ENCODE measurements around the gene RBM47. TPM values are rescaled to one million over a fixed set of nuclear protein-coding genes. Genes with fewer than 3 reads are reported as not detected.

Gene RBM47
- total and polyA plus RNA-seq, 7 experiments from 2014 or later = 0.17 to 47.2 (median 1.9) TPM

GRCh38 chr4:40500781-40501180, 128.9 kb downstream of the RBM47 start:
- Histone ChIP-seq H3K36me3 (ENCODE audit: control insufficient read depth in 2 of 3, insufficient read depth in 3 of 3, low read length in 3 of 3) (no peaks in the 10 kb centered on the region), H3K4me1 (ENCODE audit: control insufficient read depth in 2 of 2, insufficient read depth in 2 of 2, low read length in 2 of 2) (peaks cover 0 to 10% of the 10 kb centered on the region in 2 donors), H3K27ac (ENCODE audit: low read depth, low read length) (no peak overlapping the region), H3K4me3 (ENCODE audit: low read length) (no peak overlapping the region), H3K9me3 (ENCODE audit: control insufficient read depth in 2 of 3, low read length in 3 of 3) (no peaks in the 10 kb centered on the region), H3K27me3 (ENCODE audit: control insufficient read depth in 2 of 2, insufficient read depth in 2 of 2, low read length in 2 of 2) (no peaks in the 10 kb centered on the region)
- H3K27ac Mint-ChIP-seq = peak overlapping the region in 1 of 9 donors; percentile 35
- H3K4me1 Mint-ChIP-seq = peaks cover 10 to 20% (median 18%) of the 10 kb centered on the region in 7 donors
- H3K27me3 Mint-ChIP-seq = no peaks in the 10 kb centered on the region
- CTCF ChIA-PET = no interaction called here
- ATAC-seq (no peak), DNase-seq (no peak)
- POLR2A ChIA-PET = no interaction called here
- peaks cover 0 to 10% (median 0%) of the 10 kb centered on the region in 5 donors for H3K36me3 Mint-ChIP-seq
- no peak overlapping the region for H3K4me3 Mint-ChIP-seq
- intact Hi-C loops (cut with micrococcal nuclease) = no loop called here
- H3K9me3 Mint-ChIP-seq = peaks cover 0 to 1% (median 0%) of the 10 kb centered on the region in 11 donors

DNA sequence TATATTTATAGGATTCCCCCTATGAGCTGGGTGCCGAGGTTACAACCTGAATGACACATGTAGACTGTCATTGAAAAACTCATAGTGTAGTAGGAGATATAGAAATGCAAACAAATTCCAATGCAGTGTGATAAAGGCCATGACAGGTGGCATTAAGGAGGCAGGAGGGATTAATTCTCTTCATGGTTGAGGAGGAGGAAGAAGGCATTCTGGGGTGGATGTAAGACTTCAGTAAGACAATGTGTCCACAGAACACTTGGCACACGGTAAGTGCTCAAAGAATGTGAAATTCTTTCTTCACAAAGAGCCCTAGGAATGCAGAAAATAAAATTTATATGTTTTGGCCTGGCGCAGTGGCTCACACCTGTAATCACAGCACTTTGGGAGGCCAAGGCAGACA, 136.5 kb downstream of the RBM47 start:
- DNase-seq = no peak
- Mint-ChIP-seq H3K36me3 (no peaks in the 10 kb centered on the region), H3K27ac (no peak overlapping the region), H3K4me3 (no peak overlapping the region), H3K27me3 (peaks cover 0 to 11% (median 0%) of the 10 kb centered on the region in 5 donors), H3K4me1 (peaks cover 0 to 7% (median 0%) of the 10 kb centered on the region in 7 donors), H3K9me3 (no peaks in the 10 kb centered on the region)
- no peak overlapping the region for H3K4me3 ChIP-seq (ENCODE audit: low read length)
- no peaks in the 10 kb centered on the region for H3K4me1 ChIP-seq (ENCODE audit: control insufficient read depth in 2 of 2, insufficient read depth in 2 of 2, low read length in 2 of 2)
- POLR2A ChIA-PET = no interaction called here
- intact Hi-C loops (cut with micrococcal nuclease) = no loop called here
- ATAC-seq = no peak
- H3K27me3 ChIP-seq (ENCODE audit: control insufficient read depth in 2 of 2, insufficient read depth in 2 of 2, low read length in 2 of 2) = no peaks in the 10 kb centered on the region
- H3K36me3 ChIP-seq (ENCODE audit: control insufficient read depth in 2 of 3, insufficient read depth in 3 of 3, low read length in 3 of 3) = no peaks in the 10 kb centered on the region
- no peak overlapping the region for H3K27ac ChIP-seq (ENCODE audit: low read depth, low read length)
- no peaks in the 10 kb centered on the region for H3K9me3 ChIP-seq (ENCODE audit: control insufficient read depth in 2 of 3, low read length in 3 of 3)
- CTCF ChIA-PET = no interaction called here

- no peaks in the 10 kb centered on the region for H3K9me3 ChIP-seq (ENCODE audit: control insufficient read depth in 2 of 3, low read length in 3 of 3)
- no peaks in the 10 kb centered on the region for H3K9me3 Mint-ChIP-seq
- no peak overlapping the region for H3K27ac Mint-ChIP-seq
- peak overlapping the region in 1 of 10 donors; percentile 5 for H3K4me3 Mint-ChIP-seq
- H3K4me1 ChIP-seq (ENCODE audit: control insufficient read depth in 2 of 2, insufficient read depth in 2 of 2, low read length in 2 of 2) = no peaks in the 10 kb centered on the region
- ChIA-PET POLR2A (no interaction called here), CTCF (no interaction called here)
- no peak for ATAC-seq
- H3K4me3 ChIP-seq (ENCODE audit: low read length) = no peak overlapping the region
- H3K27me3 Mint-ChIP-seq = peaks cover 0 to 11% (median 0%) of the 10 kb centered on the region in 5 donors
- no peaks in the 10 kb centered on the region for H3K36me3 ChIP-seq (ENCODE audit: control insufficient read depth in 2 of 3, insufficient read depth in 3 of 3, low read length in 3 of 3)
- intact Hi-C loops (cut with micrococcal nuclease) = no loop called here
- peaks cover 0 to 7% (median 0%) of the 10 kb centered on the region in 7 donors for H3K4me1 Mint-ChIP-seq
- no peaks in the 10 kb centered on the region for H3K27me3 ChIP-seq (ENCODE audit: control insufficient read depth in 2 of 2, insufficient read depth in 2 of 2, low read length in 2 of 2)
- DNase-seq = no peak
- H3K27ac ChIP-seq (ENCODE audit: low read depth, low read length) = no peak overlapping the region
- no peaks in the 10 kb centered on the region for H3K36me3 Mint-ChIP-seq
Measured at GRCh38 chr4:40492691-40493090, 137.0 kb downstream of the RBM47 start.

GRCh38 chr4:40490481-40490880, 139.2 kb downstream of the RBM47 start:
- H3K4me3 ChIP-seq (ENCODE audit: low read length) = no peak overlapping the region
- Mint-ChIP-seq H3K4me1 (peaks cover 0 to 6% (median 0%) of the 10 kb centered on the region in 7 donors), H3K27me3 (peaks cover 0 to 11% (median 0%) of the 10 kb centered on the region in 5 donors), H3K9me3 (peaks cover 0 to 8% (median 0%) of the 10 kb centered on the region in 11 donors), H3K36me3 (peaks cover 0 to 9% (median 0%) of the 10 kb centered on the region in 5 donors), H3K4me3 (no peak overlapping the region), H3K27ac (no peak overlapping the region)
- POLR2A ChIA-PET = no interaction called here
- CTCF ChIA-PET = no interaction called here
- ATAC-seq = no peak
- H3K27ac ChIP-seq (ENCODE audit: low read depth, low read length) = no peak overlapping the region
- no peak for DNase-seq
- H3K9me3 ChIP-seq (ENCODE audit: control insufficient read depth in 2 of 3, low read length in 3 of 3) = no peaks in the 10 kb centered on the region
- no peaks in the 10 kb centered on the region for H3K27me3 ChIP-seq (ENCODE audit: control insufficient read depth in 2 of 2, insufficient read depth in 2 of 2, low read length in 2 of 2)
- H3K4me1 ChIP-seq (ENCODE audit: control insufficient read depth in 2 of 2, insufficient read depth in 2 of 2, low read length in 2 of 2) = no peaks in the 10 kb centered on the region
- intact Hi-C loops (cut with micrococcal nuclease) = no loop called here
- no peaks in the 10 kb centered on the region for H3K36me3 ChIP-seq (ENCODE audit: control insufficient read depth in 2 of 3, insufficient read depth in 3 of 3, low read length in 3 of 3)

DNA sequence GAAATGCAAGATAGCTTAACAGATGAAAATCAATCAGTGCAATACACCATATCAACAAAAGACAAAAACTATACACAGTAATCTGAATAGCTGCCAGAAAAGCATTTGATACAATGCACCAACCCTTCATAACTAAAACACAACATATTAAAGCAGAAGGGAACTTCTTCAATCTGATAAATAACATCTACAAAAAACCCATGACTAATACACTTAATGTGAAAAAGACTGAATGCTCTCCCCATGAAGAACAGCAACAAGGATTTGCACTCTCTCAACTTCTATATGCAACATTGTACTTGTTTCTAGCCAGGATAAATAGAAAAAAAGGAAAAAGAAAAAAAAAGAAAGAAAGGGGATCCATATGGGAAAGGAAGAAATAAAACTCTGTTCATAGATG, 139.7 kb downstream of the RBM47 start:
- ChIA-PET POLR2A (no interaction called here), CTCF (no interaction called here)
- H3K4me3 Mint-ChIP-seq = no peak overlapping the region
- Histone ChIP-seq H3K4me3 (ENCODE audit: low read length) (no peak overlapping the region), H3K27me3 (ENCODE audit: control insufficient read depth in 2 of 2, insufficient read depth in 2 of 2, low read length in 2 of 2) (no peaks in the 10 kb centered on the region), H3K36me3 (ENCODE audit: control insufficient read depth in 2 of 3, insufficient read depth in 3 of 3, low read length in 3 of 3) (no peaks in the 10 kb centered on the region), H3K27ac (ENCODE audit: low read depth, low read length) (no peak overlapping the region), H3K9me3 (ENCODE audit: control insufficient read depth in 2 of 3, low read length in 3 of 3) (no peaks in the 10 kb centered on the region), H3K4me1 (ENCODE audit: control insufficient read depth in 2 of 2, insufficient read depth in 2 of 2, low read length in 2 of 2) (no peaks in the 10 kb centered on the region)
- DNase-seq = no peak
- peaks cover 0 to 11% (median 0%) of the 10 kb centered on the region in 5 donors for H3K27me3 Mint-ChIP-seq
- no peak overlapping the region for H3K27ac Mint-ChIP-seq
- H3K9me3 Mint-ChIP-seq = peaks cover 0 to 8% (median 0%) of the 10 kb centered on the region in 11 donors
- no peak for ATAC-seq
- peaks cover 0 to 6% (median 0%) of the 10 kb centered on the region in 7 donors for H3K4me1 Mint-ChIP-seq
- peaks cover 0 to 14% (median 0%) of the 10 kb centered on the region in 5 donors for H3K36me3 Mint-ChIP-seq
- intact Hi-C loops (cut with micrococcal nuclease) = no loop called here

DNA sequence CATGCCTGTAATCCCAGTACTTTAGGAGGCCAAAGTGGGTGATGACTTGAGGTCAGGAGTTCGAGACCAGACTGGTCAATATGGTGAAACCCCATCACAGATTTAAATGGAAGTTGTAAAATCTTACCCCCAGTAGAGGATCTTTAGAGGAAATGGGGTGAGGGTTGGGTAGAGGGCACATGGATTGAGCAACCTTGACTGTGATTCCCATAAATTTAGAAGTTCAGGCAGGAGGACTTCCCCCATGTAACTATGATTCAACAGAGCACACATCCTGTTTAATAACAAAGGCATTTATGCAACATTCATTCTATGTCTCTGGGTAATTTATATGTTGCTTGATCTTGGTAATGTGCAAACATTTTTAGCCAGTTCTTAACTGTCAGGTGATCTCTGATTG, 143.1 kb downstream of the RBM47 start:
- H3K4me1 ChIP-seq (ENCODE audit: control insufficient read depth in 2 of 2, insufficient read depth in 2 of 2, low read length in 2 of 2) = no peaks in the 10 kb centered on the region
- no peak overlapping the region for H3K27ac ChIP-seq (ENCODE audit: low read depth, low read length)
- no peak overlapping the region for H3K27ac Mint-ChIP-seq
- no peaks in the 10 kb centered on the region for H3K36me3 ChIP-seq (ENCODE audit: control insufficient read depth in 2 of 3, insufficient read depth in 3 of 3, low read length in 3 of 3)
- H3K4me3 Mint-ChIP-seq = no peak overlapping the region
- peaks cover 0 to 19% (median 0%) of the 10 kb centered on the region in 5 donors for H3K27me3 Mint-ChIP-seq
- H3K4me3 ChIP-seq (ENCODE audit: low read length) = no peak overlapping the region
- H3K9me3 Mint-ChIP-seq = peaks cover 0 to 8% (median 0%) of the 10 kb centered on the region in 11 donors
- intact Hi-C loops (cut with micrococcal nuclease) = no loop called here
- ChIA-PET POLR2A (no interaction called here), CTCF (no interaction called here)
- DNase-seq = no peak
- peaks cover 0 to 8% (median 0%) of the 10 kb centered on the region in 7 donors for H3K4me1 Mint-ChIP-seq
- peak; percentile 83 for ATAC-seq
- no peaks in the 10 kb centered on the region for H3K27me3 ChIP-seq (ENCODE audit: control insufficient read depth in 2 of 2, insufficient read depth in 2 of 2, low read length in 2 of 2)
- H3K36me3 Mint-ChIP-seq = peaks cover 0 to 15% (median 0%) of the 10 kb centered on the region in 5 donors
- no peaks in the 10 kb centered on the region for H3K9me3 ChIP-seq (ENCODE audit: control insufficient read depth in 2 of 3, low read length in 3 of 3)

DNA sequence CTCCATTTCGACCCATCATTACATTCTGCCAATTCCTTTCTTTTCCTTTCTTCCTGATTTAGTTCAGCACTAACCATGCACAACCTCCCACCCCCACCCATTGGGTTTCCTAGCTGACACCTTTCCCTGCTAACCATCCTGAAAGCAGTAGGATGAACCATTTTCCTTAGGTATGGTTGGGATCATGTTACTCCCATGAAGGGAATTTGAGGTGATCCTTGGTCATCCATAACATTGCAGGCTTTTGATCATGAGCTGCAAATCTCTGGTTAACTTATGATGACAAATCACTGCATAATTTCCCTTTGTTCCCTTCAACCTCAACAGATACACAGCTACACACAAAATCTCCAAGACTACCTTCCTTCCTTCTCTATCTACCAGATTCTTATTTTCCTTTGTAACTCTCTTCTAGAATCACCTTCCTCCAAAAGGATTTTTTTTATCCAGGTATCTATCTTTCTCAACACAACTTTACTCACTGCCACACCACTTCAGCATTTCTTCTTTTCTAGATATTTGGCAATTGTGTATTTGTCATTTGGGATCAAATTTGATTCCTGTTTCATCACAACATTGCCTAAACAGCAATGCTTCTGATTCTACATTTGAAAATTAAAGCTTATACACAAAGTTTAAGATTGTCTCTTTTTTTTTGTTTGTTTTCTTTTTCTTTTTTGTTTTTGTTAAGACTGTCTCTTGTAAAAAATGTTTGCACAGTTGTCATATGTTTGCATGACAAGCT, 145.1 kb downstream of the RBM47 start:
- no peaks in the 10 kb centered on the region for H3K36me3 ChIP-seq (ENCODE audit: control insufficient read depth in 2 of 3, insufficient read depth in 3 of 3, low read length in 3 of 3)
- H3K4me1 Mint-ChIP-seq = peaks cover 0 to 8% (median 2%) of the 10 kb centered on the region in 7 donors
- H3K27me3 ChIP-seq (ENCODE audit: control insufficient read depth in 2 of 2, insufficient read depth in 2 of 2, low read length in 2 of 2) = no peaks in the 10 kb centered on the region
- H3K9me3 ChIP-seq (ENCODE audit: control insufficient read depth in 2 of 3, low read length in 3 of 3) = no peaks in the 10 kb centered on the region
- H3K4me3 Mint-ChIP-seq = no peak overlapping the region
- H3K27ac ChIP-seq (ENCODE audit: low read depth, low read length) = no peak overlapping the region
- peaks cover 0 to 10% (median 0%) of the 10 kb centered on the region in 11 donors for H3K9me3 Mint-ChIP-seq
- H3K27me3 Mint-ChIP-seq = peaks cover 0 to 15% (median 0%) of the 10 kb centered on the region in 5 donors
- no peaks in the 10 kb centered on the region for H3K4me1 ChIP-seq (ENCODE audit: control insufficient read depth in 2 of 2, insufficient read depth in 2 of 2, low read length in 2 of 2)
- ChIA-PET POLR2A (no interaction called here), CTCF (no interaction called here)
- H3K27ac Mint-ChIP-seq = no peak overlapping the region
- H3K4me3 ChIP-seq (ENCODE audit: low read length) = no peak overlapping the region
- peaks cover 0 to 15% (median 0%) of the 10 kb centered on the region in 5 donors for H3K36me3 Mint-ChIP-seq
- ATAC-seq (no peak), DNase-seq (no peak)
- intact Hi-C loops (cut with micrococcal nuclease) = no loop called here

Measured in naive thymus-derived CD4-positive, alpha-beta T cell (primary cell).